ENCODE measurements around the gene DOCK2. TPM values are rescaled to one million over a fixed set of nuclear protein-coding genes. Genes with fewer than 3 reads are reported as not detected.

Gene DOCK2
- total and polyA plus RNA-seq, 2 of the 8 experiments (the other 6 are each of a cell fraction or from before 2014, with no cell fraction given): 3.9 to 5.7 TPM

- TF ChIP-seq POLR2AphosphoS5 (IDR thresholded peaks at IDR 0.05; ENCODE audit: low read depth, low read length) (no peak), KDM1A (IDR thresholded peaks at IDR 0.05; ENCODE audit: borderline replicate concordance, low read length) (no peak), EP300 (IDR thresholded peaks at IDR 0.05; ENCODE audit: borderline replicate concordance in 1 of 2, low read depth in 2 of 2, low read length in 2 of 2) (no peak), SRF (IDR thresholded peaks at IDR 0.05; ENCODE audit: low read depth, low read length) (no peak)
Observed at GRCh38 chr5:170006021-170006420, 368.9 kb downstream of the DOCK2 start (continued).
